K562 (cell line): ENCODE results near the gene ATAD3B.

Source experiments
- BRD4 ChIP-seq: fragments of 200-600 bp; sonication (generic); IDR thresholded peaks from 2 replicates; pipeline ENCODE4 v1.6.1; 2017; ENCODE audit warnings: inconsistent platforms
- FOXA1 ChIP-seq: fragments of 450-650 bp; IDR thresholded peaks from 2 replicates; pipeline ENCODE4 v1.6.1; 2016; ENCODE audit warnings: mild to moderate bottlenecking, borderline replicate concordance
- GTF2E2 ChIP-seq: fragments of 200-800 bp; sonication (Bioruptor generic); IDR thresholded peaks from 2 replicates; pipeline ENCODE4 v1.6.1; 2016; ENCODE audit warnings: missing genetic modification characterization, missing compliant biosample characterization
- HNRNPH1 ChIP-seq: fragments of 200-400 bp; formaldehyde crosslinking; optimal IDR thresholded peaks from 2 replicates; pipeline ENCODE3; 2017; ENCODE audit warnings: low read depth, mild to moderate bottlenecking, low read length, moderate library complexity
- POLR2AphosphoS2 ChIP-seq: IDR thresholded peaks from 2 replicates; pipeline ENCODE4 v1.6.1; 2012; ENCODE audit warnings: low read length, improper control_type of control experiment
- SMAD4 ChIP-seq: fragments of 250-450 bp; sonication (Bioruptor Pico); conservative IDR thresholded peaks from 2 replicates; pipeline ENCODE4 v1.8.0; 2021; ENCODE audit warnings: inconsistent platforms, mild to moderate bottlenecking, moderate library complexity
- TRIM28 ChIP-seq: fragments of 450-650 bp; IDR thresholded peaks from 2 replicates; pipeline ENCODE4 v1.6.1; 2017
- TF ChIP-seq, protein P1 (sequence below), 3 experiments: IDR thresholded peaks in 2 of 3; conservative IDR thresholded peaks in 1 of 3; 2 replicates each; pipeline ENCODE4 v1.5.1; 2011 to 2012; ENCODE audit warnings: low read length in 3 of 3, mild to moderate bottlenecking in 3 of 3, control low read depth in 2 of 3, improper control_type of control experiment in 1 of 3, inconsistent platforms in 1 of 3, low read depth in 1 of 3, mixed read lengths in 1 of 3, moderate library complexity in 1 of 3; ENCODE audit not compliant: insufficient read depth in 2 of 3
- TF ChIP-seq, protein P2 (sequence below), 3 experiments: fragments of 200-800 bp in 1 of 3; fragments of 250-450 bp in 1 of 3; fragments of 450-650 bp in 1 of 3; sonication (Bioruptor Pico) in 1 of 3; sonication (Bioruptor generic) in 1 of 3; formaldehyde crosslinking in 1 of 3; IDR thresholded peaks; 2 replicates each; pipeline versions ENCODE4 v1.6.1 to v1.8.0; 2016 to 2022; ENCODE audit warnings: mild to moderate bottlenecking in 2 of 3, missing genetic modification characterization in 2 of 3, missing compliant biosample characterization in 1 of 3, moderate library complexity in 1 of 3
- TF ChIP-seq, protein P3 (sequence below): fragments of 250-450 bp; sonication (Bioruptor Pico); IDR thresholded peaks from 2 replicates; pipeline ENCODE4 v1.4.0; 2020; ENCODE audit warnings: mild to moderate bottlenecking, moderate library complexity

DNA sequence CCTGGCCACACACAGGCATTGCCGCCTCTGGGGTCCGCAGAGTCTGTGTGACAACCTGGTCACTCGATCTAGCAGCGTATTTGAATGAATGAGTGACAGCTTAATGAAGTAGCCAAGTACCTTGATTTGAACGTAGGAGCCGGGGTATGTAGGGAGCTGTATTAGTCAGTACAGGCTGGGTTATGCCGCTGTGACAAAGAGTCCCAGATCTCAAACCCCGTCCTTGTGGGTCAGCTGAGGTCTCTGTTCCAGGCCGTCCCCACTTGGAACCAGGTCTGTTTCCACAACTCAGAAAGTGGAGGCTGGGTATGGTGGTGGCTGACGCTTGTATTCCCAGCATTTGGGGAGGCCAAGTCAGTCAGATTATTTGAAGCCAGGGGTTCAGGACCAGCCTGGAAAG lies 20.0 kb downstream of the ATAD3B start:
- TF ChIP-seq SMAD4 = no peak
- no peak for TF ChIP-seq FOXA1
- 0 out of 2 replicates have a peak, but pooled peaks have one; percentile 53 for TF ChIP-seq TRIM28
- TF ChIP-seq, protein P1, sequence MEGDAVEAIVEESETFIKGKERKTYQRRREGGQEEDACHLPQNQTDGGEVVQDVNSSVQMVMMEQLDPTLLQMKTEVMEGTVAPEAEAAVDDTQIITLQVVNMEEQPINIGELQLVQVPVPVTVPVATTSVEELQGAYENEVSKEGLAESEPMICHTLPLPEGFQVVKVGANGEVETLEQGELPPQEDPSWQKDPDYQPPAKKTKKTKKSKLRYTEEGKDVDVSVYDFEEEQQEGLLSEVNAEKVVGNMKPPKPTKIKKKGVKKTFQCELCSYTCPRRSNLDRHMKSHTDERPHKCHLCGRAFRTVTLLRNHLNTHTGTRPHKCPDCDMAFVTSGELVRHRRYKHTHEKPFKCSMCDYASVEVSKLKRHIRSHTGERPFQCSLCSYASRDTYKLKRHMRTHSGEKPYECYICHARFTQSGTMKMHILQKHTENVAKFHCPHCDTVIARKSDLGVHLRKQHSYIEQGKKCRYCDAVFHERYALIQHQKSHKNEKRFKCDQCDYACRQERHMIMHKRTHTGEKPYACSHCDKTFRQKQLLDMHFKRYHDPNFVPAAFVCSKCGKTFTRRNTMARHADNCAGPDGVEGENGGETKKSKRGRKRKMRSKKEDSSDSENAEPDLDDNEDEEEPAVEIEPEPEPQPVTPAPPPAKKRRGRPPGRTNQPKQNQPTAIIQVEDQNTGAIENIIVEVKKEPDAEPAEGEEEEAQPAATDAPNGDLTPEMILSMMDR (IDR thresholded peaks at IDR 0.05 in 2 of 3, conservative IDR thresholded peaks at IDR 0.05 in 1 of 3; ENCODE audit: insufficient read depth in 2 of 3, low read depth in 1 of 3, low read length in 3 of 3) = no peak
- TF ChIP-seq HNRNPH1 = no peak
- TF ChIP-seq GTF2E2 (tag) = no peak
- TF ChIP-seq, protein P2, sequence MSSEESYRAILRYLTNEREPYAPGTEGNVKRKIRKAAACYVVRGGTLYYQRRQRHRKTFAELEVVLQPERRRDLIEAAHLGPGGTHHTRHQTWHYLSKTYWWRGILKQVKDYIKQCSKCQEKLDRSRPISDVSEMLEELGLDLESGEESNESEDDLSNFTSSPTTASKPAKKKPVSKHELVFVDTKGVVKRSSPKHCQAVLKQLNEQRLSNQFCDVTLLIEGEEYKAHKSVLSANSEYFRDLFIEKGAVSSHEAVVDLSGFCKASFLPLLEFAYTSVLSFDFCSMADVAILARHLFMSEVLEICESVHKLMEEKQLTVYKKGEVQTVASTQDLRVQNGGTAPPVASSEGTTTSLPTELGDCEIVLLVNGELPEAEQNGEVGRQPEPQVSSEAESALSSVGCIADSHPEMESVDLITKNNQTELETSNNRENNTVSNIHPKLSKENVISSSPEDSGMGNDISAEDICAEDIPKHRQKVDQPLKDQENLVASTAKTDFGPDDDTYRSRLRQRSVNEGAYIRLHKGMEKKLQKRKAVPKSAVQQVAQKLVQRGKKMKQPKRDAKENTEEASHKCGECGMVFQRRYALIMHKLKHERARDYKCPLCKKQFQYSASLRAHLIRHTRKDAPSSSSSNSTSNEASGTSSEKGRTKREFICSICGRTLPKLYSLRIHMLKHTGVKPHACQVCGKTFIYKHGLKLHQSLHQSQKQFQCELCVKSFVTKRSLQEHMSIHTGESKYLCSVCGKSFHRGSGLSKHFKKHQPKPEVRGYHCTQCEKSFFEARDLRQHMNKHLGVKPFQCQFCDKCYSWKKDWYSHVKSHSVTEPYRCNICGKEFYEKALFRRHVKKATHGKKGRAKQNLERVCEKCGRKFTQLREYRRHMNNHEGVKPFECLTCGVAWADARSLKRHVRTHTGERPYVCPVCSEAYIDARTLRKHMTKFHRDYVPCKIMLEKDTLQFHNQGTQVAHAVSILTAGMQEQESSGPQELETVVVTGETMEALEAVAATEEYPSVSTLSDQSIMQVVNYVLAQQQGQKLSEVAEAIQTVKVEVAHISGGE (CRISPR knock-in tag; IDR thresholded peaks at IDR 0.05) = no peak
- no peak for TF ChIP-seq POLR2AphosphoS2
- TF ChIP-seq, protein P3, sequence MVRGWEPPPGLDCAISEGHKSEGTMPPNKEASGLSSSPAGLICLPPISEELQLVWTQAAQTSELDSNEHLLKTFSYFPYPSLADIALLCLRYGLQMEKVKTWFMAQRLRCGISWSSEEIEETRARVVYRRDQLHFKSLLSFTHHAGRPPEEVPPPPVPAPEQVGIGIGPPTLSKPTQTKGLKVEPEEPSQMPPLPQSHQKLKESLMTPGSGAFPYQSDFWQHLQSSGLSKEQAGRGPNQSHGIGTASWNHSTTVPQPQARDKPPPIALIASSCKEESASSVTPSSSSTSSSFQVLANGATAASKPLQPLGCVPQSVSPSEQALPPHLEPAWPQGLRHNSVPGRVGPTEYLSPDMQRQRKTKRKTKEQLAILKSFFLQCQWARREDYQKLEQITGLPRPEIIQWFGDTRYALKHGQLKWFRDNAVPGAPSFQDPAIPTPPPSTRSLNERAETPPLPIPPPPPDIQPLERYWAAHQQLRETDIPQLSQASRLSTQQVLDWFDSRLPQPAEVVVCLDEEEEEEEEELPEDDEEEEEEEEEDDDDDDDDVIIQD (CRISPR knock-in tag) = no peak
- no peak for TF ChIP-seq BRD4
